ENCODE results near the gene MCTP1.
"Not testable (repeated sequence)": the region's sequence is repeated elsewhere in the genome, so short reads cannot be mapped to it uniquely, and the experiment has no call there.

Gene MCTP1

GRCh38 chr5:94850960-94851359 lies 433.9 kb downstream of the MCTP1 start:
- ATAC-seq (no peak), DNase-seq (no peak)
- peaks cover 3% of the 10 kb centered on the region for H3K4me1 Mint-ChIP-seq
- no peaks in the 10 kb centered on the region for H3K27me3 Mint-ChIP-seq
- no peaks in the 10 kb centered on the region for H3K9me3 Mint-ChIP-seq
- no peak overlapping the region for H3K27ac Mint-ChIP-seq
- no peak overlapping the region for H3K4me3 Mint-ChIP-seq
- H3K36me3 Mint-ChIP-seq (ENCODE audit: low read depth): no peaks in the 10 kb centered on the region

- no peaks in the 10 kb centered on the region for H3K27me3 Mint-ChIP-seq
- no peak for DNase-seq
- ATAC-seq: peak; percentile 96
- H3K4me3 Mint-ChIP-seq: no peak overlapping the region
- no peaks in the 10 kb centered on the region for H3K9me3 Mint-ChIP-seq
- H3K27ac Mint-ChIP-seq: no peak overlapping the region
- peaks cover 3% of the 10 kb centered on the region for H3K4me1 Mint-ChIP-seq
- H3K36me3 Mint-ChIP-seq (ENCODE audit: low read depth): no peaks in the 10 kb centered on the region
Measured at GRCh38 chr5:94849821-94850736, 434.8 kb downstream of the MCTP1 start.

- Mint-ChIP-seq H3K27me3 (no peaks in the 10 kb centered on the region), H3K9me3 (no peaks in the 10 kb centered on the region), H3K4me1 (peaks cover 3% of the 10 kb centered on the region), H3K4me3 (no peak overlapping the region), H3K27ac (no peak overlapping the region), H3K36me3 (ENCODE audit: low read depth) (no peaks in the 10 kb centered on the region)
- ATAC-seq: no peak
- DNase-seq: no peak
Measured at GRCh38 chr5:94849324-94849723, 435.6 kb downstream of the MCTP1 start.

GRCh38 chr5:94847726-94848125 lies 437.2 kb downstream of the MCTP1 start:
- Mint-ChIP-seq H3K27ac (no peak overlapping the region), H3K27me3 (no peaks in the 10 kb centered on the region), H3K36me3 (ENCODE audit: low read depth) (no peaks in the 10 kb centered on the region), H3K4me1 (peaks cover 3% of the 10 kb centered on the region), H3K4me3 (no peak overlapping the region), H3K9me3 (no peaks in the 10 kb centered on the region)
- ATAC-seq: no peak
- DNase-seq: no peak

GRCh38 chr5:94847019-94847418 lies 437.9 kb downstream of the MCTP1 start:
- no peak overlapping the region for H3K4me3 Mint-ChIP-seq
- H3K27ac Mint-ChIP-seq: no peak overlapping the region
- no peaks in the 10 kb centered on the region for H3K36me3 Mint-ChIP-seq (ENCODE audit: low read depth)
- ATAC-seq (no peak), DNase-seq (no peak)
- peaks cover 3% of the 10 kb centered on the region for H3K4me1 Mint-ChIP-seq
- H3K9me3 Mint-ChIP-seq: no peaks in the 10 kb centered on the region
- no peaks in the 10 kb centered on the region for H3K27me3 Mint-ChIP-seq

- not testable (repeated sequence) for H3K36me3 Mint-ChIP-seq (ENCODE audit: low read depth); H3K27ac Mint-ChIP-seq; H3K4me3 Mint-ChIP-seq
Measured at GRCh38 chr5:94845696-94846095, 439.2 kb downstream of the MCTP1 start.

GRCh38 chr5:94841598-94842322 lies 443.1 kb downstream of the MCTP1 start:
- DNase-seq (no peak), ATAC-seq (no peak)
- Mint-ChIP-seq H3K36me3 (ENCODE audit: low read depth) (no peaks in the 10 kb centered on the region), H3K27ac (no peak overlapping the region), H3K4me3 (no peak overlapping the region), H3K27me3 (no peaks in the 10 kb centered on the region), H3K4me1 (peaks cover 2% of the 10 kb centered on the region), H3K9me3 (no peaks in the 10 kb centered on the region)

More at GRCh38 chr5:94845696-94846095, 439.2 kb downstream of the MCTP1 start:
- not testable (repeated sequence) for H3K4me1 Mint-ChIP-seq, ATAC-seq, DNase-seq, H3K9me3 Mint-ChIP-seq, H3K27me3 Mint-ChIP-seq

GRCh38 chr5:94833851-94834250 lies 451.0 kb downstream of the MCTP1 start:
- DNase-seq (no peak), ATAC-seq (no peak)
- Mint-ChIP-seq H3K27ac (no peak overlapping the region), H3K36me3 (ENCODE audit: low read depth) (no peaks in the 10 kb centered on the region), H3K4me3 (no peak overlapping the region), H3K9me3 (no peaks in the 10 kb centered on the region), H3K4me1 (peaks cover 7% of the 10 kb centered on the region), H3K27me3 (peaks cover 2% of the 10 kb centered on the region)

GRCh38 chr5:94832685-94833084 lies 452.2 kb downstream of the MCTP1 start:
- Mint-ChIP-seq H3K4me1 (peaks cover 7% of the 10 kb centered on the region), H3K27ac (no peak overlapping the region), H3K9me3 (no peaks in the 10 kb centered on the region), H3K36me3 (ENCODE audit: low read depth) (no peaks in the 10 kb centered on the region), H3K4me3 (no peak overlapping the region), H3K27me3 (peaks cover 5% of the 10 kb centered on the region)
- DNase-seq: no peak
- ATAC-seq: no peak

- no peaks in the 10 kb centered on the region for H3K9me3 Mint-ChIP-seq
- H3K36me3 Mint-ChIP-seq (ENCODE audit: low read depth): no peaks in the 10 kb centered on the region
- peaks cover 2% of the 10 kb centered on the region for H3K4me1 Mint-ChIP-seq
- H3K27me3 Mint-ChIP-seq: peaks cover 7% of the 10 kb centered on the region
- H3K4me3 Mint-ChIP-seq: no peak overlapping the region
- ATAC-seq (no peak), DNase-seq (no peak)
- no peak overlapping the region for H3K27ac Mint-ChIP-seq
Measured at GRCh38 chr5:94830520-94830919, 454.4 kb downstream of the MCTP1 start.

GRCh38 chr5:94828222-94828621 lies 456.7 kb downstream of the MCTP1 start:
- H3K9me3 Mint-ChIP-seq; H3K27me3 Mint-ChIP-seq; H3K4me1 Mint-ChIP-seq; H3K36me3 Mint-ChIP-seq (ENCODE audit: low read depth); H3K4me3 Mint-ChIP-seq; H3K27ac Mint-ChIP-seq; DNase-seq; ATAC-seq: not testable (repeated sequence)

GRCh38 chr5:94820488-94820887 lies 464.4 kb downstream of the MCTP1 start:
- no peak for DNase-seq
- Mint-ChIP-seq H3K27ac (no peak overlapping the region), H3K4me1 (no peaks in the 10 kb centered on the region), H3K27me3 (no peaks in the 10 kb centered on the region), H3K9me3 (no peaks in the 10 kb centered on the region), H3K36me3 (ENCODE audit: low read depth) (no peaks in the 10 kb centered on the region), H3K4me3 (no peak overlapping the region)
- no peak for ATAC-seq

GRCh38 chr5:94818904-94819303 lies 466.0 kb downstream of the MCTP1 start:
- DNase-seq: no peak
- Mint-ChIP-seq H3K4me3 (no peak overlapping the region), H3K27ac (no peak overlapping the region), H3K27me3 (no peaks in the 10 kb centered on the region), H3K4me1 (no peaks in the 10 kb centered on the region), H3K9me3 (no peaks in the 10 kb centered on the region), H3K36me3 (ENCODE audit: low read depth) (no peaks in the 10 kb centered on the region)
- ATAC-seq: no peak

- no peaks in the 10 kb centered on the region for H3K36me3 Mint-ChIP-seq (ENCODE audit: low read depth)
- no peaks in the 10 kb centered on the region for H3K4me1 Mint-ChIP-seq
- H3K9me3 Mint-ChIP-seq: no peaks in the 10 kb centered on the region
- no peak overlapping the region for H3K27ac Mint-ChIP-seq
- ATAC-seq (no peak), DNase-seq (no peak)
- no peaks in the 10 kb centered on the region for H3K27me3 Mint-ChIP-seq
- H3K4me3 Mint-ChIP-seq: no peak overlapping the region
Measured at GRCh38 chr5:94815313-94816039, 469.4 kb downstream of the MCTP1 start.
